GM12892 (cell line): ENCODE measurements around the gene TTLL5.

Source experiments
- POLR2A ChIP-seq: IDR thresholded peaks from 2 replicates; pipeline ENCODE4 v1.6.1; 2011; ENCODE audit warnings: low read depth, low read length, control low read depth
- POLR2AphosphoS5 ChIP-seq: IDR thresholded peaks from 2 replicates; pipeline ENCODE4 v1.6.1; 2011; ENCODE audit warnings: low read depth, low read length, control low read depth
- TAF1 ChIP-seq: IDR thresholded peaks from 2 replicates; pipeline ENCODE4 v1.6.1; 2011; ENCODE audit warnings: low read depth, mild to moderate bottlenecking, control low read depth, low read length, borderline replicate concordance

GRCh38 chr14:75647640-75648039, 13.4 kb upstream of the TTLL5 start:
- no peak for TF ChIP-seq POLR2A
- no peak for TF ChIP-seq POLR2AphosphoS5
- no peak for TF ChIP-seq TAF1
